Activated CD4-positive, alpha-beta T cell treated with anti-CD3 and anti-CD28 coated beads, Interleukin-2, amount 50 U/mL, for 48 hours (primary cell): Measurements from ENCODE around the gene OR2T1.
"Not testable (repeated sequence)": the region's sequence is repeated elsewhere in the genome, so short reads cannot be mapped to it uniquely, and the experiment has no call there.

Source experiments
- DNase-seq, 2 experiments: peaks; one replicate each; pipeline ENCODE4 v3.0.0-alpha.2; 2020

Gene OR2T1

GRCh38 chr1:248438668-248439067, 35.8 kb downstream of the OR2T1 start:
- DNase-seq: not testable (repeated sequence)

GRCh38 chr1:248439283-248439682, 36.4 kb downstream of the OR2T1 start:
- not testable (repeated sequence) for DNase-seq

GRCh38 chr1:248442500-248443277, 39.8 kb downstream of the OR2T1 start:
- not testable (repeated sequence) for DNase-seq

GRCh38 chr1:248444603-248445002, 41.8 kb downstream of the OR2T1 start:
- not testable (repeated sequence) for DNase-seq

- DNase-seq: not testable (repeated sequence)
These were observed 42.6 kb downstream of the OR2T1 start, which contains the start of gene OR2T2 for GRCh38 chr1:248445399-248445798. Gene OR2T2, plus strand, starts transcription at chr1:248445637. Its CDS starts 7,161 bp downstream, at chr1:248452798.

- not testable (repeated sequence) for DNase-seq
These were observed 45.7 kb downstream of the OR2T1 start for GRCh38 chr1:248448409-248449074.

- DNase-seq: not testable (repeated sequence)
These were observed 47.1 kb downstream of the OR2T1 start for GRCh38 chr1:248449821-248450465.

GRCh38 chr1:248450466-248451145, 47.8 kb downstream of the OR2T1 start:
- not testable (repeated sequence) for DNase-seq

GRCh38 chr1:248453619-248454018, 50.8 kb downstream of the OR2T1 start:
- not testable (repeated sequence) for DNase-seq

- DNase-seq: not testable (repeated sequence)
These were observed 52.2 kb downstream of the OR2T1 start for GRCh38 chr1:248455045-248455444.

GRCh38 chr1:248456635-248457034, 53.8 kb downstream of the OR2T1 start:
- not testable (repeated sequence) for DNase-seq
